IPS-NIHi7 (cell line): Measurements from ENCODE around the gene PLPP1.
"Not testable (repeated sequence)": the region's sequence is repeated elsewhere in the genome, so short reads cannot be mapped to it uniquely, and the experiment has no call there.

Experiments
- DNase-seq: peaks from one replicate; pipeline ENCODE4 v3.0.0; 2012; ENCODE audit warnings: mixed read lengths; ENCODE audit errors: extremely low spot score

Gene PLPP1

DNA sequence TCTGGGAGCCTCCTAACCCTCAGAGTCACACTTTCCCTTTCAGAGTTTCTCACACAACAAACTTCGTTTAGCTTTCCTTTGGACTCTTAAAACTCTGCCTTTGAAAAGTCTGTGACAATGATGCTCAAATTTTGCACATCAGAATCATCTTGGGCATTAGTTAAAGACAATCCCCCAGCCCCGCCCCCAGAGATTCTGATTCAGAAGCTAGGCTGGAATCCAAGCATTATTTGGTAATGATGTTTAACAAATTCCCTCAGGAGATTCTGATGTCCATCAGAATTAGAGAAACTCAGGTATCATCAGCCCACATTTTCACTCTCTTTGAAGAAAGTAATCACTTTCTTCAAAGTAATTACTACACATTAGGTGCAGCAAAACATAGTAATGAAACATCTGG is 9.6 kb upstream of the PLPP1 start:
- no peak for DNase-seq

DNA sequence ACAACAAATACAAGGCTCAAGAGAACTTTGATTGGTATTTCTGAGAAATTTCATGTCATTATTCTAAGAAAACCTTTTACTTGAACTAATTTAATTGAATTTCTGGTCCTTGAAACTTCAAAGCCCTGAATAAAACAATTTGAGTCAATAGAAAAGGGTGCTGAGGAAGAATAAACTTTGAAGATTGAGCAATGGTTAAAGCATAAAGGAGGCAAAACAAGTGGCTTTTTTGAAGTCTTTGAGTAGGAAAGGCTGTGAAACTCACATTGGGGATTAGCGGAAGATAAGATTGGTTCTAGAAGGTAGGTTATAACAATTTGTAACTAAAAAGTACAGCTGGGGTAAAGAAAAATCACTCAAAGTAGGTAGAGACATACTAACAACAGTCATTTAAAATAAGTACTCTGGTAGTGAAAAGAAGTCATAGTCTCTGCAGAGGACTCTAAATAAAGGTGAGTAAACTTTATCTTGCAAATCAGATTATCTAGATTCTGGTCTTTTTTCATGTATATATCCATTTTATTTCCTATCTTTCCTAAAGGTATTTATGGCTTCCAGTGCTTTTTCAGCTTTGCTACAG is 6.4 kb upstream of the PLPP1 start:
- DNase-seq = no peak

DNA sequence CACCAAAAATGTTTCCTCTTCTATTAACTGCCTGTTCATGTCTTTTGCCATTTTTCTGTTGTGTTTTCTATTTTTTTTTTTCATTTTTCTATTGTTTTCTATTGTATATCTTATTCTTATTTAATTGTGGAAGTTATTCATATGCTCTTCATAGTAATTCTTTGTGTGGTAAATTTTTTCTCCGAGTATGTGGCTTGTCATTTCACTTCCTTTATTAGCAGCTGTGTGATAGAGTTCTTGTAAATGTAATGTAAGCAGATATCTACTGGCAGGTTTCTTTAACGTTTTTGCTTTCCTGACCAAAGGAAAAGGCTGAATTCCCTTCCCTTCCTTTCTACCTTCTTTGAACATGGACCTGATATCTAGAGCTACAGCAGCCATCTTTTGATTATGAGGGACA is 5.8 kb upstream of the PLPP1 start:
- DNase-seq = no peak

DNA sequence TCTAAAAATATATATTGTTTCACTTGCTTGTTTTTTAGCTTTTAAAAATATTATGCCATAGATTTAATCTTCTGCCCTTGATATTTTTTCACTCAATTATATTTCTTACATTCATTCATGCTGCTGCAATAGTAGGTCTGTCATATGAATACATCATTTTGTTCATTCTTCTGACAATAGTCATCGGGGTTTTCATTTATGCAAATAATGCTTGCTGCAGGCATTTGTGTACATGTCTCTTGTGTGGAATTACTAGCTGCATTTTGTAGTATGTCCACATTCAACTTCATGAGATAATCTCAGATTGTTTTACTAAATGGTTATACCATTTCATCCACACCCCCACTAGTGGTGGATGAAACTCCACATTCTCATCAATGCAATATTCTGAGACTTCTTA is 5.3 kb upstream of the PLPP1 start:
- DNase-seq = no peak

DNA sequence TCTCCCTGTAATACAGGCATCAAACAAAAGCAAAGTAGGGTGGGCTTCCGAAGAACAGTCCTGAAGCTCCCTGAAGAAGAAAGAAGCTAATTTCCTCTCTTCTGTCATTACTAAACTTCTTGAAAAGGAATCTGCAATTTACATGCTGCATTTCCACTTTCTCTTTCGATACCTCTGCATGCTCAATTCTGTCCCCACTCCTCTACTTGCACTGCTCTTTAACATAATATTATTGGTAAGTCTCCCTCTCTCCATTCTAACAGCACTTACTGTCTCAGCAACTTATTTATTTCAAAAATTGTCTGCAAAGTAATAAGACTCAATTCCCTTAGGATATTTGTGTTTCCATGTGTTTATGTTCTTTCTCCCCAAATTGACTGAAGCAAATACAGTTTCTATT is 3.9 kb upstream of the PLPP1 start:
- no peak for DNase-seq

DNA sequence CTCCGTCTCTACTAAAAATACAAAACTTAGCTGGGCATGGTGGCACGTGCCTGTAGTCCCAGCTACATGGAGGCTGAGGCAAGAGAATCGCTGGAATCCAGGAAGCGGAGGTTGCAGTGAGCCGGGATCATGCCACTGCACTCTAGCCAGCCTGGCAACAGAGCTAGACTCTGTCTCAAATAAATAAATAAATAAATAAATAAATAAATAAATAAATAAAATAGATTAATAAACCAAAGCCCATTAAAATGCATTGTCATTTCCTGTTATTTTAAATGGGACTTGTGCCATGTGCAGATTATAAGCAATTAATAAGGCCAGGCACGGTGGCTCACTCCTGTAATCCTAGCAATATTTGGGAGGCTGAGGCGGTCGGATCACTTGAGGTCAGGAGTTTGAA is 2.6 kb upstream of the PLPP1 start:
- not testable (repeated sequence) for DNase-seq

DNA sequence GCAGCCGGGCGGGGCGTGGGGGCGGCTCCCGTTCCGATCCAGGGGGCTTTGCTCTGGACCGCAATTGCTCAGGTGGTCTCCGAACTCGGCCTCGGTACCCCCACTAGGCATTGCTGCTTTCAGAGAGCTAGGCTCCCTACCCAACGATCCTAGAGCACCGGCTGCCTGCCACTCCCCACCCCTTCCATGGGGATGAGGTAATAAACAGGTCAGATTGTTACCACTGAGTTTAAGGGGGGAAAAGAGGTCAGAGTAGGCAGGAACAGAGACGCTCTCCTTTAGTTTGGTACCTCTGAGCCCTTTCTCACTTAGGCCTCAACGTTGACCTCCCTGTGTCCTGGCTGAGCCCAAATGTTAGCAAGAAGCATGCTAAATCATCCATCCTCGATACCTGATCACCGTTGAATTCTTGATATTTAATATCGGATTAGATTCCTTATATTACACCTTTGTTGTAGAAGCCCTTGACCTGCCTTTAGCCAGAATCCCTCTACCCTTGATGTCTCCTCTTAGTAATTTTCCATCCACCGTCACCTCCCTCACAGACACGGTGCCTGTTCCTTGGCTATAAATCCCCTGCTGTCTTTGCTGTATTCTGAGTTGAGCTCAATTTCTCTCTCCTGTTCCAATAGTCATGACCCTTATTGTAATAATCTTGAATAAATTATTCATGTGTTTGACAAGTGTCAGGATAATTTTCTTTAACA is 588 bp upstream of the PLPP1 start:
- no peak for DNase-seq

DNA sequence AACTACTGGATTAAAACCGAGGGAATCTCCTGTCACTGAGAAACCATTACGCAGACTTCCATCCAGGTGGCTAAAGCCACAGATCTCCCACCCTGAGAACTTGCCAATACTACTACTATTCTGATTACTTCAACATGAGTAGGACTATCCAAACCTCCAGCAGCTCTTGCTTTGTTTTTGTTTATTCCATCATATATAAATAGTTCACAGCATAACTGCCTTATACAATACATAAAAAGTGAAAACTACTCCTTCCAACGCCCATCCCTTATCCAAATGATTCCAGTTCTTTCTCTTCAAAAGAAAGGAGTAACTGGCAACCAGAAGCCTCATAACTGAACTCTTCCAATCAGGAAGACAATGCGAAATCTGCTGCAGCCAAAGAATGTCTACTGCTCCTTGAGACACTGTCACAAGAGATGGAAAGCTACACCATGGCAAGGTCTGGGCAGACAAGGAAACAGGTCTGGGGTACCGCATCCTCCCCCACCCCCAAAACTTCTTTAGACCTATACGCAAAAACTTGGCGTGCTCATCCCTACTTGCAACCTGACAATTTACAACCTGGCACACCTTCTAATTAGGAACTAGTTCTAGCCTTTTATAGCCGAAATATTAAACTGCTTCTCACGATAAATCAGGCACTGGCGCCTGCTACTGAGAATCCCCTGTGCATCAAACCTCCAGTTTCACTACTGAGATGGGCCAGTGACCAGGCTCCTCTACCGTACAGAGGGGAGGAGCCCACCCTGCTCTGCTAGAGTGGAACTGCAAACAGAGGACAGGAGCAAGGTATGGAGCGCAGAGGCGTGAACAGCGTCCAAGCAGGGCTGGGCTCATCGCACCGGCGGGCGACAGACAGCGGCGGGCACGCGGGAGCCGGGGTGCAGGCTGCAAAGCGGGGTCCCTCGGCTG is 986 bp downstream of the PLPP1 start:
- peak; percentile 52 for DNase-seq

DNA sequence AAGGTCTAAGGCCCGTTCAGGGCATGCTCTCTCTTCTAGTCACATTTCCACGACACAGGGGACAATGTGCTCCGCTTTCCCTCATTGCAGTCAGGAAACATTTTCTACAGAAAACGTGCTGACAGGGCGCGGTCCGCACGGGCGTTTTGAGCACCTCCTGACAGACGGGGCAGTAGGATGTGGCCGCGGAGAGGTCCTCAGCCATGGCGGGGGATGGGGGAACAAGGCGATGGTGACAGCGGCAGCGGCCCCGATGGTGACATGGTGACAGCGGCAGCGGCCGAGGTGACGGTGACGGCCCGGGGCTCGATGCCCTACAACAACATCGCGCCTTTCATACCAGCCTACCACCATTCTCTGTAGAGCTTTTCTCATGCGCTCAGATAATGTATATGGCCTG is 4.1 kb downstream of the PLPP1 start:
- DNase-seq = no peak

DNA sequence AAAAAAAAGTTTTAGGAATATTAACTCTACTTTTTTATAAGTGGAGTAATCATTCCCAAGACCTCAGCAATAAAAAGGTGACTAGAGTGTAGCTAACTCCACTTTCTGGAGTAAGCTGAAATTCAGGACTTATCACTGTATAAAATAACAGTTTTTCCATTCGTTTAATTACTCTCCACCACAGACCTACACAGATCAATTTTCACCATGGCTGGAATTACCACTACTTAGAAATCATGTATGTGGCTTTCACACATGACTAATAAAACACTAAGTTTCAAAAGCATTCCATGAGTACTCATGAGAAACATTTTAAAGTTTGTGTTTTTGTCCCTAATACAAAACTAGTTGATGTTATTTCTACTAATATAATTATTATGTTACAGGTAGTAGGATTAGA is 9.9 kb downstream of the PLPP1 start:
- DNase-seq = no peak

DNA sequence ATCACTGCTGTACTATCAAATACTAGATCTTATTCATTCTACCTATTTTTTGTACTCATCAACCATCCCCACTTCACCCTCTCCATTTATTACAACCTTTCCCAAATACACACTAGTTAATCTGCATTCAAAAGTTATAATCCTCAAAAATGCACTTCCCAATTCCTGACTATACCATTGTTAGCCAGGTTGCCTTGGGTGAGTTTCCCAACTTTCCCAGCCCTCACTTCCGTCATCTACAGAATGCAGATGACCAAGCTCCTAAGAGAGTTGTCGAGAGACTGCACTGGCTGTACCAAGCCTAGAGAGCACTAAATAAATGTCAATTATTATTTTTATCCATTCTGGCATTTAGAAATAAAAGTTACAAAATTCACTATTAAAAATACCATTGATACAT is 11.5 kb downstream of the PLPP1 start:
- DNase-seq = no peak

DNA sequence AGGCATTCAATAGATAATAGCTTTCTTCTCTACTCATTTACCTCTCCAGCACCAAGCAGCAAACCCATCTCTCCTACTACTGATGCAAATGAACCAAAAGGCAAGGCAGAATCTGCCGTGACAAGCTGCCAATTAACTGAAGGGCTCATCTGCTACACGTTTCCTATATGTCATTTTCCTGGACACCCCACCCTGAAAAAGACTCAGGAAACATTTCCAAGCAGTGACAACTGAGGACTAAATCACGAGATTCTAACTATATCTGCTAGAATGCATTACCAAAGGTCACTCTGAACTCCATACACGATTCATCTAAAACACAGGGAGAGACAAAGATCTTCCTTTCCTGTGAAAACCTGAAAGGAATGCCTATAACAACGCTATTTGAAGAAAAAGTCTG is 12.9 kb downstream of the PLPP1 start:
- DNase-seq = no peak

DNA sequence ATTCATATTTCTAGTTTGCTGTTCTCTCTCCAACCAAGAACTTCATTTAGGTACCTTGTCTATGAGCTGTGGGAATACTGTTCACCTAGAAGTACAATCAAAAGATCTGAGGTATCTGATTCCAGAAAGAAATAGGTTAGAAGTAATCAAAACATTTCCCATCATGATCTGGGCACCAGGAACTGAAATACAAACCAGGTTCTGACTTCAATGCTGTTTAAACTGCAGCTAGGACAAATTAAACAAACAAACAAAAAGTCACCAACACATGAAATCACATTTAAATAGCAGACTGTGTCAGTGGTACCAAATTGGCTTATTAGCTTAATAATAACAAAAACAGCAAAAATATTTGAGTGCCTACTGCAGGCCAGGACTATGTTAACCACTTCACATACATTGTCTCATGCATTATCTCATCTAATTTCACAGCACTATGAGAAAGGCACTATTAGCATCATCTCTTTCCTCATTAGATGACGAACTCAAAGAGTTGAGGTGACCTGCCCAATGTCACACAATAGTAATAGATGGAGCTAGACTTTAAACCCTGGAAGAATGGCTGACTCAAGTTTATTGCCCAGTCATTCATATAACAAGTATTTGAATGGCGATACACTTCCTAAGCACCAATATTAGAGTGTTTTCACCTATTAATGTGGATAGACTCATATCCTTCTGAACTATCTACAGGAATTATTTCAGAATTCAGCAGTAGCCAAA is 14.5 kb downstream of the PLPP1 start:
- DNase-seq = no peak

DNA sequence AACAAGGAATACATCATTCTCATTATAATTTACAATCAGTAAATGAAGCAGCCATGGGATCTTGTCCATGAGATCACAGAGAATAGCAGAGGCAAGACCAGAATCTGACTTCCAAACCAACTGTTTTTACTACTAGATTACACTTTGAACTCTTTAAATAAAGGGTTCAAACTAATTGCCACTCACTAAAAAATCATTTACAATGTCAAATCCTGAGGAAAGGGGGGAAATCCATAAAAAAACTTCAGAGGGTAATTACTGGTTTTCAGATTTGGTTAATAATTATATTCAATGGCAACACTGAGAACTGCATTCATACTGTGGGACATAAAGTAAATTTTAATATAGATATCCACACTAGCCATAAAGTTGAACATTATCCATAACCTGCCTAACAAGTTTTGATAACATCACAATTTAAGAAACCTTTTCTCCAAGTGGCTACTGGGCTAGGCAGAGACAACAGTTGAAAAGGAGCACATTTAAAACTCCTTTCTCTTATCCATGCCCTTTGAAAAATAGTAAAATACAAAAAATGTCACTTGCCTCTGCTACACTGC is 15.9 kb downstream of the PLPP1 start:
- DNase-seq = no peak

DNA sequence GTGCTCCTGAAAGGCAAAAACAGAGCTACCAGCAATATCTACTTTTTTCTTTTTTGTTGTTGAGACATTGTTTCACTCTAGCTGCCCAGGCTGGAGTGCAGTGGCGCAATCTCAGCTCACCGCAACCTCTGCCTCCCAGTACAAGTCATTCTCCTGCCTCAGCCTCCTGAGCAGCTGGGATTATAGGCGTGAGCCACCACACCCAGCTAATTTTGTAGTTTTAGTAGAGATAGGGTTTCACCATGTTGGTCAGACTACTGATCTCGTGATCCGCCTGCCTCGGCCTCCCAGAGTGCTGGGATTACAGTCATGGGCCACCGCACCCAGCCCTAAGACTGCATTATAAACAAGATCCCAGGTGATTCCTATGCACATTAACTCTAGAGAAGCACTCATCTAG is 17.0 kb downstream of the PLPP1 start:
- DNase-seq = no peak

DNA sequence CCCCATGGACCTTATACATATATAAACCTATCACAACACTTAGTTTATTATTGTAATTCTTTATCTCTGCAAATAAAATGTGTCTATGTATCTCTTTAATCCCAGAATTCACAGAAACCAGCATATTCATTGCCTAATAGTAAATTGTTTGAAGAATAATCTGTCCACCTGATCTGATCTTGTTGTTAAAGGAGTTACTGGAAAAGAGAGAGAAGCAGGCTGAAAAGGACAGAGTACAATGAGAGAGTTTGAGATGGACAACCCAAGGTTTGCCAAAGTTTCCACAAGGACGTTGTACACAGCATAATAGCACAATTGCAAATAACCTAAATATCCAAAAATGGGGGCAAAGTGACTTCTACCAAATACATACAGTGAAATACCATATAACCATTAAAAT is 23.8 kb downstream of the PLPP1 start:
- no peak for DNase-seq

DNA sequence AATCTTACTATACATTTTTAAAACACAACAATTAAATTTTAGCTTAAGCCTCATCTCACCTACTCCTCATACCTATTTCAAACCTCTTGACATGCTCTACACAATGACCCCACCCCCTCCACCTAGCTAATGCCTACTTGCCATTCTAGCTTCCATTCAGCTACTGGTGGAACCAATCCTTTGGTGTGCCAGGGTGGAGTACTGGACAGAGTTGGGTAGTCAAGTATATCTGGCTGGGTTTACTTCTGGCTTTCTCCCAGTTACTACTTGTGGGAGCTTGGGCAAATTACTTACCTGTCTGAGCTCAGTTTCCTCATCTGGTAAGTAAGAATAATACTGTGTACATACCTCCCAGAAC is 24.3 kb downstream of the PLPP1 start:
- no peak for DNase-seq

DNA sequence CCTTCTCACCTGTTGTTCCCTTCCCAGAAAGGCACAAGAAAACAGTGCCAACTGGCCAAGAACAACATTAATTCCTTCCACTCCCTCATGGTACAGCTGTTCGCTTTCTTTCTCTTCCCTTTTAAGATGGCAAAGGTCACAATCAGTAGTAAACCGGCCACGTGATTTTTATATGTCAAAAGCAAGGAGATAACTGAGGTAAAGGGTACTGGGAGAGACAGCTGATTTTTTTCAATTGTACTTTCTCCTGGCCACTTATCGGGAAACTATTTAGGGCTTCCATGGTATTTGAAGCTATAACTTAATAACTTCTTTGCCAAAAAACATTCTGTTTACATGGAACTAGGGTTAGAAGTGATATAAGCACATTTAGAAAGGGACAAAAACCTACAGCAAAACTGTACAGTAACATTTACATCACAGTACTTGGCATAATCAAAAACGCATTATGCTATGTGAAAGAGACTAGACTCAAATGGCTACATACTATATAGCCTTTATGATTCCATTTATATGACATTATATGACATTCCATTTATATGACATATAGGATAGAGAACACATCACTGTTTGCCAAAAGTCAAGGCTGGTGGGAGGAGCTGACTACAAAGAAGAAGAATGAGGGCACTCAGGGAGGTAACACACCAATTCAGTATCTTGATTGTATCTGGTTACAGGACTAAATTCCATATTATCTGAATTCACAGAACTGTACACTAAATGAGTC is 24.8 kb downstream of the PLPP1 start:
- no peak for DNase-seq

DNA sequence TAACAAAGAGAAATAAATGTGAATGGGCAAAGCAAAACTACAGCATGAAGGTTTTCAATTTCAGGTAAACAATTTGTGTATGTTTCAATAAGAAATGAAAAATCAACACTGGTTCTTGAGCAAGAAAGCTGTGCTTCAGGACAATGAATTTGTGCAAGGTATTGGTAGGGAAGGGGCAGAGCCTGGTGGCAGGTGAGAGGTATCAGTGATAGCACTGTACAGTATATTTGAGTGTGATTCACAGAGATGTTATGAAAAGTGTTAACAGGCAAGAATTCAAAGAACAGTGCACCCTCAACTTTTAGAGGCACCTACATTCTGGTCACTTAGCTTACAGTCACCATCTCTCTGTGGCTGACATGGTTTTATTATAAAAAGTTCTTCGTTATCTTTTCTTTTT is 25.7 kb downstream of the PLPP1 start:
- DNase-seq = no peak

DNA sequence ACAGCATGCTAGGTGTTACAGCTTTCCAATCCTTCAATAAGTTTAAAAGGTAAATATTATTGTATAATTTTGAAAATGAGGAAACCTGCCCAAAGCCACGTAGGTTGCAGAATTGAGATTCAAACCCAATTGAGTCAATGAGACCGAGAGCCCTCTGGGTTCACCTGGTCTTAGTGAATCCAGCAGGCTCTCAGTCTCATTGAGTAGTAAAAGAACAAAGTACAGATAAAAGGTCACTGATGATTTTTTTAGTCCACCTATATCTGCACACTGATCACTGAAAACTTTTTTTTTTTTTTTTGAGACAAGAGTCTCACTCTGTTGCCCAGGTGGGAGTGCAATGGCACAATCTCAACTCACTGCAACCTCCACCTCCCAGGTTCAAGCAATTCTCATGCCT is 27.2 kb downstream of the PLPP1 start:
- DNase-seq = no peak

DNA sequence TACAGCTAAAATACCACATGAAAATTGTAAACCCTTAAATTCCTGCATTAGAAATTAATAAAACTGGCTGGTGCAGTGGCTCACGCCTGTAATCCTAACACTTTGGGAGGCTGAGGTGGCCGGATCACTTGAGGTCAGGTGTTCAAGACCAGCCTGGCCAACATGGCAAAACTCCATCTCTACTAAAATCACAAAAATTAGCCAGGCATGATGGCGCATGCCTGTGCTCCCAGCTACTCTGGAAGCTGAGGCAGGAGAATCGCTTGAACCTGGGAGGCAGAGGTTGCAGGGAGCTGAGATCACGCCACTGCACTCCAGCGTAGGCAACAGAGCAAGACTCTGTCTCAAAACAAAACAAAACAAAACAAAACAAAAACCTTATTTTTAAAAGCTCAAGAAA is 29.1 kb downstream of the PLPP1 start:
- DNase-seq = not testable (repeated sequence)
